Thymus (tissue), 11 donors: ENCODE data around the gene GBP5. TPM values are rescaled to one million over a fixed set of nuclear protein-coding genes. Genes with fewer than 3 reads are reported as not detected.
A peak's percentile ranks its signal among the peaks of the same experiment; 100 is the strongest.

Experiments
- DNase-seq, 9 donors: peaks; one replicate each; pipeline ENCODE4 v3.0.0-alpha.2; 2013; ENCODE audit warnings: low spot score in 9 of 9, low read depth in 6 of 9, missing footprints in 1 of 9
- H3K27ac ChIP-seq, 2 donors: one replicate each; pipeline ENCODE4 v1.5.1; 2013; ENCODE audit warnings: control low read depth in 1 of 2, low read depth in 1 of 2, low read length in 1 of 2, mild to moderate bottlenecking in 1 of 2, moderate library complexity in 1 of 2
- H3K27me3 ChIP-seq, 2 donors: one replicate each; pipeline ENCODE4 v1.5.1; 2013; ENCODE audit warnings: low read length in 1 of 2; ENCODE audit not compliant: control insufficient read depth in 2 of 2, insufficient read depth in 1 of 2
- H3K36me3 ChIP-seq, 2 donors: one replicate each; pipeline ENCODE4 v1.5.1; 2013; ENCODE audit warnings: low read length in 1 of 2, mild to moderate bottlenecking in 1 of 2, moderate library complexity in 1 of 2; ENCODE audit not compliant: control insufficient read depth in 2 of 2, insufficient read depth in 2 of 2
- H3K4me1 ChIP-seq, 2 donors: one replicate each; pipeline ENCODE4 v1.5.1; 2013; ENCODE audit warnings: low read length in 2 of 2; ENCODE audit not compliant: control insufficient read depth in 2 of 2, insufficient read depth in 2 of 2
- H3K4me3 ChIP-seq, 2 donors: one replicate each; pipeline ENCODE4 v1.5.1; 2013; ENCODE audit warnings: low read length in 2 of 2, control low read depth in 1 of 2, mild to moderate bottlenecking in 1 of 2
- H3K9me3 ChIP-seq, 2 donors: one replicate each; pipeline ENCODE4 v1.5.1; 2013; ENCODE audit warnings: low read length in 1 of 2, mild to moderate bottlenecking in 1 of 2; ENCODE audit not compliant: control insufficient read depth in 2 of 2, insufficient read depth in 1 of 2
- WGBS: extraction: QIAGEN DNeasy Blood & Tissue Kit; methylation state at CpG from one replicate; pipeline ENCODE4 v1.1.7; 2013; 5-methylcytosine and 5-hydroxymethylcytosine counted together
- polyA plus RNA-seq: library from polyadenylated mRNA; stranded (reverse); fragments of 200-250 nt; gene quantifications from one replicate; pipeline ENCODE4 v1.2.3, GENCODE V29; 2013
- total RNA-seq: library from RNA; stranded (reverse); fragments of 120-200 nt; gene quantifications from one replicate; pipeline ENCODE4 v1.2.4, GENCODE V29; 2013
- donor health status: healthy.

Gene GBP5
- total and polyA plus RNA-seq, 2 donors: 13.8 to 14.7 TPM

DNA sequence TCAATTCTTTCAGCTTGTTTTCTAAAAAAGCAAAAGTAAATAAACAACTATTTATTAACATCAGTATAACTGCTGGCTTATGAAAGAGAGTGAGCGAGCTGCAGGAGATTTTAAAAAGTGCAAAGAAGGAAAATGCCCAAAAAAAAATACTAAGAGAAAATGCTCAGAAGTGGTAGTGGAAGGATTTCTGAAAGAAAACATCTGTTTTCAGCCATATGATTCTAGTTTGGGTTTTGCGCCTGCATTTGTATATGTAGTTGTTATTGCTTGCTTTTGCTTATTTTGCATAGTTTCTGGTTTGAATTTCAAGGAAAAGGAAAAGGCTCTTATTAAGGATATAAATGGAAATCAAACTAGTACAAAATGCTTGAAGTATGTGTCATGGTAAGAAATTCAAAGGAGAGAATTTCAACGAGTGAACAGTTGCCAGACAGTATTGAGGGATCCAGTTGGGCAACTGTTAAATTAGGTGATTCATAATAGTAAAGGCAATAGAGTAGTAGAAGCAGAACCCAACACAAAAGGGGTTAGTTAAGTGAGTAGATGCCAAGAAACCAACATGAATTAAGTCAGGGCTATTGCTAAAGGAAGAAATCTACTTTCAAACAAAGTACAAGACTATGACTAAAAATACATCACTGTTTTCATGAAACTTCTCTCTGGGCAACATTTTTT is 1.2 kb downstream of the GBP5 start:
- Histone ChIP-seq H3K36me3 (no peaks in the 10 kb centered on the region), H3K4me1 (no peaks in the 10 kb centered on the region), H3K9me3 (peaks cover 0 to 5% of the 10 kb centered on the region in 2 donors), H3K4me3 (no peak overlapping the region), H3K27me3 (no peaks in the 10 kb centered on the region), H3K27ac (no peak overlapping the region)
- DNase-seq: no peak
- 76% methylated on average over 3 of the region's 3 CpGs for WGBS

DNA sequence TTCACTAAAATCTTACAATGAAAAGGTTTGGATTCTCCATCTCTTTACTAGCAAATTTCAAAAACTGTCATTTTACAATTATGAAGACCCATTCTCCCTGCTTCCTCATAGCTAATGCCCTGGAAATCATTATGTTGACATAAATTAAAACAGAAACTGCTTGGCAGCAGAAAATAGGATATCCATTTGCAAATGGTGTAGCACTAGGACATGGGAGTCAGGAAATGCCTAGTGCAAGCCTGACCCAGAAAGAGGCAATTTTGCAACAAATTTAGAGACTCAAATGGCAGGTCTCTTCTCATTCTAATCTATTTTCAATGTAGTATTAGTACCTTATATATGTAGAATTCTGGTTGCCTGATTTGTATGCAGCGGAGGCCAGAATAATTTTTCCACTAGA is 2.2 kb downstream of the GBP5 start:
- no peak overlapping the region for H3K27ac ChIP-seq
- H3K9me3 ChIP-seq: peaks cover 0 to 5% of the 10 kb centered on the region in 2 donors
- H3K27me3 ChIP-seq: no peaks in the 10 kb centered on the region
- H3K4me1 ChIP-seq: no peaks in the 10 kb centered on the region
- 96% methylated on average over 1 of the region's 1 CpG for WGBS
- H3K36me3 ChIP-seq: no peaks in the 10 kb centered on the region
- no peak overlapping the region for H3K4me3 ChIP-seq
- no peak for DNase-seq

DNA sequence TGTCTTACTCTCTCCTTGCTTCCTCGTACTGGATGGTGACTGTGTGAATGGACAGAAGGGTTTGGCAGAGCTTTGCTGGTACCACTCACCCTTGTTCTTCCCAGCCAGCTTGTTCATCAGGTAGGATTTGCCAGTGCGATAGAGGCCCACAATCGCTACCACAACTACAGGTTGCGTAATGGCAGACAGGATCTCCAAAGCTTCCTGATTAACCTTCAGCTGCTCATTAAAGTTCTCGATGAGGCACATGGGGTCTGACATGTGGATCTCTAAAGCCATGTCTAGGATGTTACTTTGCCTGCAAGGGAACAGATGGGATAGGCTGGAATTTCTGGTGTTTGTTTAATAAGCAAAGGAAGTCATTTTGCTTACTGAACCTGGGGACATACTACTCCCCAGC is 3.4 kb downstream of the GBP5 start:
- no peak for DNase-seq
- H3K36me3 ChIP-seq: no peaks in the 10 kb centered on the region
- H3K27me3 ChIP-seq: no peaks in the 10 kb centered on the region
- H3K4me1 ChIP-seq: no peaks in the 10 kb centered on the region
- no peak overlapping the region for H3K4me3 ChIP-seq
- WGBS: 91% methylated on average over 5 of the region's 5 CpGs
- H3K9me3 ChIP-seq: peaks cover 0 to 5% of the 10 kb centered on the region in 2 donors
- H3K27ac ChIP-seq: no peak overlapping the region

DNA sequence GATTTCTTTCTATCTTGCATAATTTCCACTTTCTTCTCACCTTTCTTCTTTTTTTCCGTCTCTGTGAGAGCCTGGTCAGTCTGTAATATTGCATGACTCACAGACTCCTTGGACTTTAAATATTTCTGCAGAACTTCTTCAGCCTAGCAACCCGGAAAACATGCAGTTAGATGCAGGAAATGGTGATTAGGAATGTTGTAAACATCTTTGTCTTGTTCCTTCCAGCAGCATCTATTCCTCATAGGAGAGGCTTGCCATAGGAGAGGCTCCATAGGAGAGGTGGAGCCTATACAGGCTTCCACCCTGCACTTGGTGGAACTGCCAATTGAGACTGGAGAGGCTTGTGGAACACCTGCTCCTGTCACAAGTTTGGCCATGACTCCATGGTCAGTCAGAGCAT is 10.0 kb downstream of the GBP5 start:
- Histone ChIP-seq H3K9me3 (no peaks in the 10 kb centered on the region), H3K27me3 (no peaks in the 10 kb centered on the region), H3K36me3 (no peaks in the 10 kb centered on the region), H3K4me1 (peaks cover 5 to 10% of the 10 kb centered on the region in 2 donors), H3K27ac (no peak overlapping the region), H3K4me3 (no peak overlapping the region)
- 82% methylated on average over 2 of the region's 2 CpGs for WGBS
- DNase-seq: no peak

DNA sequence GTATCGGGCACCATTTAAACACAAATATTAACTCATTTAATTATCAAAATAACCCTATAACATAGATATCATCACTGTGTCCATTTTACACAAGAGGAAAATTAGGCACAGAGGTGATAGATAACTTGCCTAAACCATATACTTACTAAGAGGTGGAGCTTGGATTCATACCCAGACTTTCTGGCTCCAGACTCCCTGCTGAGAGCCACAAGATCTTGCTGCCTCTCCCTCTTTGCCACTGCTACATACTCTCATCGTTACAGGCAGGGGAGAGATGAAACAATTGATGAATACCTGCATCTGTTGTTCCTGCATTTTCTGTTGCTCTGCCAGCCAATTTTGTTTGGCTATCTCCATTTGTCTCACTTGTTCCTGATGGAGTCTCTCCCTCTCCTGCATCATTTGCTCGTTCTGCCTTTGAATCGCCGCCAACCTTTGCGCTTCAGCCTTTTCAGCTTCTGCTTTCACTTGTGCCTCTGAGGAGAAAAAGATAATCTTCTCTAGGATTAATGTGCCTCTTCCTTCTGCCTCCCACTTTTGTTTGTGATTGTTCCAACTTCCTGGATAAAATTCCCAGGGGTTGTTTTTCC is 10.6 kb downstream of the GBP5 start:
- H3K4me1 ChIP-seq: peaks cover 5 to 10% of the 10 kb centered on the region in 2 donors
- DNase-seq: no peak
- WGBS: 85% methylated on average over 6 of the region's 6 CpGs
- H3K27me3 ChIP-seq: no peaks in the 10 kb centered on the region
- no peaks in the 10 kb centered on the region for H3K9me3 ChIP-seq
- no peaks in the 10 kb centered on the region for H3K36me3 ChIP-seq
- no peak overlapping the region for H3K27ac ChIP-seq
- no peak overlapping the region for H3K4me3 ChIP-seq

DNA sequence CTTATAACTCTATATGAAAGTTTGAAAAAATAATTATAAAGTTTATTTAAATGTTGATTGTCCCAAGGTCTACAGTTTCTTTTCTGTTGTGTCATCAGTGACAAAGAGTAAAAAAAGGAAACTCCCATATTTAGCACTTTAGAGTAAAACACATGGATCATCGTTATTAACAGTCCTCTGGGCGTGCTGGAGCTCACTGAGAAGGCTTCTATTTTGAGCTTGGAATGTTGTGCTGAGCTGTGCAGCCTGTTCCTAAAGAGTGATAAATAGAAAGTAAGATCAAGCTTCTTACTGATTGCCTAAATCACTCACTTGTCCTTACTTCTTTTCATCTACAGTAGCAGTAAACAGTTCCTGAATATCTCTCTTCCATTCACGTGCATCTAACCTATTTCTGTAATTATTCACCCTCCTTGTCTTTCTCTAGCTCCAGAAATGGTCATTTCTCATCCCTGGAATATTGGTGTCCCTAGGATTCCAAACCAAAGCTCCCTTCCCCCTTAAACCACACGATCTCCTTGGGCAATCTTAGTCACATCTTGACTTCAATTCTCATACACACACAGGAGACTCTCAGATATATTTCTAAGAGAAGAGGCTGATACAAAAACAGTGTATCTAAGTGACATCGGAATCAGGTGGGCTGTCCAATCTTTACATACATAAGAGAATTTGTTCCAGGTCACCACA is 11.9 kb downstream of the GBP5 start:
- DNase-seq: no peak
- Histone ChIP-seq H3K4me1 (peaks cover 5 to 10% of the 10 kb centered on the region in 2 donors), H3K9me3 (no peaks in the 10 kb centered on the region), H3K27me3 (no peaks in the 10 kb centered on the region), H3K27ac (no peak overlapping the region), H3K4me3 (no peak overlapping the region), H3K36me3 (no peaks in the 10 kb centered on the region)
- 78% methylated on average over 5 of the region's 5 CpGs for WGBS

DNA sequence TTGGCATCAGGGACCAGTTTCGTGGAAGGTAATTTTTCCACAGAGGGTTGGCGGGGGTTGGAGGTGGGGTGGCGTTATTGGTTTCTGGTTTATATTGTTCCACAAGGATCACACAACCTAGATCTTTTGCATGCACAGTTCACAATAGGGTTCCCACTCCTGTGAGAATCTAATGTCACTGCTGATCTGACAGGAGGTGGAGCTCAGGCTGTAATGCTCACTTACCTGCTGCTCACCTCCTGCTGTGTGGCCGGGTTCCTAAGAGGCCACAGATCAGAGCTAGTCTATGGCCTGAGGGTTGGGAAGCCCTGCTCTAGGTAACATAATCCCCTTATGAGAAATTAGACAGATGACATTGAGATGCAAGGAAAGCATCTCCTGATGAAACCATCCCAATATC is 12.6 kb downstream of the GBP5 start:
- no peaks in the 10 kb centered on the region for H3K27me3 ChIP-seq
- H3K4me3 ChIP-seq: no peak overlapping the region
- 77% methylated on average over 4 of the region's 4 CpGs for WGBS
- no peak for DNase-seq
- peak overlapping the region in 1 of 2 donors; percentile 11 for H3K27ac ChIP-seq
- H3K9me3 ChIP-seq: no peaks in the 10 kb centered on the region
- no peaks in the 10 kb centered on the region for H3K36me3 ChIP-seq
- H3K4me1 ChIP-seq: peaks cover 5 to 10% of the 10 kb centered on the region in 2 donors

DNA sequence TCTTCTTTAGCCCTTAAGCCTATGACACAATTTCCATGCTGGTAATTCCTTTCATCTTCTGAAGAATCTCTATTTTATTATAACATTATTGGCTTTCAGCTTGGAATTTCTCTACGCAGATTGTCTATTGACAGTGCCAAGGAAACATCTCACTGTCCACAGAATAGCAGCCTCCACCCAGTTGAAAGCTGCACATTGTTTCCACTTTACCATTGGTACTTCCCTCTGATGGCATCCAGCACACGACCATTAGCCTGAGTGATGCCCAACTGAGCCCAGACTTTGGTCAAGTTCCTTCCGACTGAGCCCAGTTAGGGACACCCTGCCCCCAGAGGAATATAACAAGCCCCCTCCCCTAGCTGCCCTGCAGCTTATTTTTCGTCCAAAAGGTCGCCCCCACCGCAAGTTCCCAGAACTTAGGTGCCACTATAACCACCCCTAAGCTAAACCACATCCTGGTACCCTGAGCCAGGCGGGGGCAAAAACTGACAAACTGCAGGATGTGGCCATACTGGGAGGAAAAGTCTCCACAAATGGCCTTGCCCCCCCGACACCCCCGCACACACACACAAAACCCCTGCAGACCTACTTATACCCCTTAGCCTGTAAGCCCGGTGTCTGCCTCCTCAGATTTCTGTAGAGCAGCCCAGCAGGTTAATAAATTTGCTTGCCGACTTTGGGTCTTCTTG is 13.2 kb downstream of the GBP5 start:
- H3K36me3 ChIP-seq: no peaks in the 10 kb centered on the region
- H3K9me3 ChIP-seq: no peaks in the 10 kb centered on the region
- WGBS: 10% methylated on average over 11 of the region's 11 CpGs
- H3K4me1 ChIP-seq: peaks cover 5 to 10% of the 10 kb centered on the region in 2 donors
- no peak overlapping the region for H3K27ac ChIP-seq
- no peaks in the 10 kb centered on the region for H3K27me3 ChIP-seq
- H3K4me3 ChIP-seq: no peak overlapping the region
- DNase-seq: peak in 3 of 9 donors; percentile 12 to 60 (median 28)

DNA sequence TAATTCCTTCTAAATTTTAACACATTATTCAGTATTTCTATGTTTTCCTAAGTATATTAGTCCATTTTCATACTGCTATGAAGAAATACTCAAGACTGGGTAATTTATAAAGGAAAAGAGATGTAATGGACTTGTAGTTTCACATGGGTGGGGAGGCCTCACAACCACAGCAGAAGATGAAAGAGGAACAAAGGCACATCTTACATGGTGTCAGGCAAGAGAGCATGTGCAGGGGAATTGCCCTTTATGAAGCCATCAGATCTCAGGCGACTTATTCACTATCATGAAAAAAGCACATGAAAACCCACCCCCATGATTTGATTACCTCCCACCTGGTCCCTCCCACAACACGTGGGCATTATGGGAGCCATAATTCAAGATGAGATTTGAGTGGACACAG is 15.6 kb downstream of the GBP5 start:
- H3K27me3 ChIP-seq: no peaks in the 10 kb centered on the region
- 90% methylated on average over 2 of the region's 2 CpGs for WGBS
- H3K4me1 ChIP-seq: peaks cover 5 to 10% of the 10 kb centered on the region in 2 donors
- H3K27ac ChIP-seq: no peak overlapping the region
- H3K4me3 ChIP-seq: no peak overlapping the region
- no peaks in the 10 kb centered on the region for H3K36me3 ChIP-seq
- H3K9me3 ChIP-seq: no peaks in the 10 kb centered on the region
- DNase-seq: no peak
